Astrocyte (in vitro differentiated cells and primary cell): ENCODE results near the gene SLC29A3. TPM values are rescaled to one million over a fixed set of nuclear protein-coding genes. Genes with fewer than 3 reads are reported as not detected.

Source experiments
- DNase-seq: peaks from one replicate; pipeline ENCODE4 v3.0.0-alpha.2; 2010; ENCODE audit warnings: low read depth
- FAIRE-seq: peaks from 2 replicates; lab custom pipeline; 2011; peaks lifted over from hg19 to GRCh38; lab: Jason Lieb, UNC
- H2AFZ ChIP-seq: 2 replicates; pipeline ENCODE4 v1.6.0; 2012; ENCODE audit warnings: low read depth, low read length, inconsistent platforms
- H3K27ac ChIP-seq: 2 replicates; pipeline ENCODE4 v1.5.1; 2011; ENCODE audit warnings: low read depth, low read length, inconsistent platforms
- H3K27me3 ChIP-seq: 2 replicates; pipeline ENCODE4 v1.6.0; 2011; ENCODE audit warnings: low read length, inconsistent platforms; ENCODE audit not compliant: insufficient read depth
- H3K36me3 ChIP-seq: 2 replicates; pipeline ENCODE4 v1.5.1; 2011; ENCODE audit warnings: low read length, inconsistent platforms; ENCODE audit not compliant: insufficient read depth
- H3K4me1 ChIP-seq: 2 replicates; pipeline ENCODE4 v1.5.1; 2011; ENCODE audit warnings: low read length, inconsistent platforms; ENCODE audit not compliant: insufficient read depth
- H3K4me2 ChIP-seq: 2 replicates; pipeline ENCODE4 v1.6.0; 2012; ENCODE audit warnings: low read length, inconsistent platforms
- H3K4me3 ChIP-seq: 2 replicates; pipeline ENCODE4 v1.5.1; 2011; ENCODE audit warnings: low read depth, mild to moderate bottlenecking, low read length, inconsistent platforms; ENCODE audit not compliant: insufficient read depth
- H3K79me2 ChIP-seq: 2 replicates; pipeline ENCODE4 v1.6.0; 2012; ENCODE audit warnings: mild to moderate bottlenecking, low read length, inconsistent platforms; ENCODE audit not compliant: insufficient read depth
- H3K9ac ChIP-seq: 2 replicates; pipeline ENCODE4 v1.6.0; 2012; ENCODE audit warnings: mild to moderate bottlenecking, low read length, inconsistent platforms
- H3K9me3 ChIP-seq: 2 replicates; pipeline ENCODE4 v1.5.1; 2012; ENCODE audit warnings: low read depth, mild to moderate bottlenecking, low read length, inconsistent platforms; ENCODE audit not compliant: insufficient read depth
- H4K20me1 ChIP-seq: 2 replicates; pipeline ENCODE4 v1.6.0; 2012; ENCODE audit warnings: low read length, inconsistent platforms; ENCODE audit not compliant: insufficient read depth
- H3K27ac Mint-ChIP-seq: one replicate; pipeline ENCODE4 v1.8.0; 2021; ENCODE audit warnings: mild to moderate bottlenecking, mixed read lengths; ENCODE audit not compliant: unreplicated experiment
- H3K27me3 Mint-ChIP-seq: one replicate; pipeline ENCODE4 v1.8.0; 2021; ENCODE audit warnings: low read depth, mixed read lengths; ENCODE audit not compliant: unreplicated experiment
- H3K36me3 Mint-ChIP-seq: one replicate; pipeline ENCODE4 v1.8.0; 2021; ENCODE audit warnings: low read depth, mixed read lengths; ENCODE audit not compliant: unreplicated experiment
- H3K4me1 Mint-ChIP-seq: one replicate; pipeline ENCODE4 v1.8.0; 2021; ENCODE audit warnings: low read depth, mixed read lengths; ENCODE audit not compliant: unreplicated experiment
- H3K4me3 Mint-ChIP-seq: one replicate; pipeline ENCODE4 v1.8.0; 2021; ENCODE audit warnings: mild to moderate bottlenecking, moderate library complexity, mixed read lengths; ENCODE audit not compliant: unreplicated experiment
- H3K9me3 Mint-ChIP-seq: one replicate; pipeline ENCODE4 v1.8.0; 2021; ENCODE audit warnings: mild to moderate bottlenecking, mixed read lengths; ENCODE audit not compliant: unreplicated experiment
- CTCF ChIP-seq: IDR thresholded peaks from 2 replicates; pipeline ENCODE4 v1.5.1; 2011; ENCODE audit warnings: low read depth, mild to moderate bottlenecking, inconsistent platforms, low read length, moderate library complexity; ENCODE audit not compliant: insufficient read depth
- EZH2 ChIP-seq: IDR thresholded peaks from 2 replicates; pipeline ENCODE4 v1.6.1; 2012; ENCODE audit warnings: mild to moderate bottlenecking, low read length, inconsistent platforms; ENCODE audit not compliant: insufficient read depth
- total RNA-seq: library from RNA; stranded (reverse); gene quantifications from 2 replicates; pipeline ENCODE4 v1.2.1, GENCODE V29; 2021

The SLC29A3 gene
- total RNA-seq, 1 donor from 2014 or later = 3.4 TPM

- H3K27me3 ChIP-seq = peaks cover 21% of the 10 kb centered on the region
- TF ChIP-seq CTCF = no peak
- no peak for TF ChIP-seq EZH2
- Mint-ChIP-seq H3K9me3 (no peaks in the 10 kb centered on the region), H3K4me3 (no peak overlapping the region), H3K36me3 (no peaks in the 10 kb centered on the region), H3K27me3 (peaks cover 43% of the 10 kb centered on the region), H3K27ac (no peak overlapping the region), H3K4me1 (no peaks in the 10 kb centered on the region)
- H3K9ac ChIP-seq = no peak overlapping the region
- FAIRE-seq (no peak), DNase-seq (no peak)
- no peak overlapping the region for H3K27ac ChIP-seq
- peaks cover 3% of the 10 kb centered on the region for H3K4me1 ChIP-seq
- no peak overlapping the region for H3K4me3 ChIP-seq
- no peaks in the 10 kb centered on the region for H3K79me2 ChIP-seq
- no peak overlapping the region for H3K4me2 ChIP-seq
- H3K36me3 ChIP-seq = no peaks in the 10 kb centered on the region
- no peaks in the 10 kb centered on the region for H3K9me3 ChIP-seq
- no peak overlapping the region for H2AFZ ChIP-seq
- H4K20me1 ChIP-seq = no peaks in the 10 kb centered on the region
These were observed 53.9 kb downstream of the SLC29A3 start for GRCh38 chr10:71372882-71373495.

DNA sequence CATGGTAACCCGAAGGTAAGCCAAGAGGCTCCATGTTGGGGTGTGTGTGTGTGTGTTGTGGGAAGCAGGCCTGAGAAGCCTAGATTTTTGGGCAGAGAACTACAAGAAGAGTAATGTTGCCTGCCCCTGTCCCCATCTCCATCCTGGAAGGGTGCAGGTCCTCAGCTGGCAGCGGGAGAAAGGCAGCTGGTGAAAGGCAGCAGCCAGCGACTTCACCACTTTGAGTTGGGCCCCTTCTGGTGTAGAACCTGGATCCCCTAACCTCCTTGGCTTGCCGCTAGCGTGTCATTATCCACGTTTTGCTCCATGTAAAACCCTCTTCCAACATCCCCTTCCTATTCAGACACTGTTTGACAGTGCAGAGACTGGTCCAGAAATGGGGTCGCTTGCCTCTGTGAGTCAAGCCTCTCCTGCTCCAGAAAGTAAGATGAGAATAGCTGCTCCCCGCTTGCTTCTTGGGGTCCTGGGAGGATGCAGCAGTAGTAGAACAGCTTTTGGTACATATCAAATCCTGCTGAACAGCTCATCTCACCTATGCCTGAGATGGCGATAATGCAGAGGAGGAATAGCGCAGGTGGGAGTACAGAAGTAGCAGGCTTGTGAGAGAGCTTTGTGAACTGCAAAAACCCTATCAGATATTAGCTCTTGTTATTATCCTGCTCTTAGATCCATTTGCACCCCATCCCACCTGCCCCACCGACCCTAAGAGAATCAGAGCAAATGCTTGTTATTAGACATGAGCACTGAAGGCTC is 55.6 kb downstream of the SLC29A3 start:
- Histone ChIP-seq H3K4me1 (peaks cover 3% of the 10 kb centered on the region), H3K9me3 (no peaks in the 10 kb centered on the region), H3K4me3 (no peak overlapping the region), H3K27ac (no peak overlapping the region), H2AFZ (no peak overlapping the region), H3K9ac (no peak overlapping the region), H3K27me3 (peaks cover 21% of the 10 kb centered on the region), H3K4me2 (no peak overlapping the region), H4K20me1 (no peaks in the 10 kb centered on the region), H3K36me3 (no peaks in the 10 kb centered on the region), H3K79me2 (no peaks in the 10 kb centered on the region)
- H3K27me3 Mint-ChIP-seq = peaks cover 37% of the 10 kb centered on the region
- H3K4me1 Mint-ChIP-seq = no peaks in the 10 kb centered on the region
- DNase-seq (no peak), FAIRE-seq (no peak)
- H3K36me3 Mint-ChIP-seq = no peaks in the 10 kb centered on the region
- H3K27ac Mint-ChIP-seq = no peak overlapping the region
- TF ChIP-seq CTCF (no peak), EZH2 (no peak)
- no peak overlapping the region for H3K4me3 Mint-ChIP-seq
- no peaks in the 10 kb centered on the region for H3K9me3 Mint-ChIP-seq

- H2AFZ ChIP-seq = no peak overlapping the region
- no peak for FAIRE-seq
- TF ChIP-seq CTCF (no peak), EZH2 (no peak)
These were observed 56.9 kb downstream of the SLC29A3 start for GRCh38 chr10:71375952-71376351.

More at GRCh38 chr10:71375952-71376351, 56.9 kb downstream of the SLC29A3 start:
- Histone ChIP-seq H3K9ac (no peak overlapping the region), H3K9me3 (no peaks in the 10 kb centered on the region), H3K36me3 (no peaks in the 10 kb centered on the region), H3K27ac (no peak overlapping the region), H4K20me1 (no peaks in the 10 kb centered on the region), H3K4me2 (no peak overlapping the region), H3K4me1 (peaks cover 3% of the 10 kb centered on the region), H3K4me3 (no peak overlapping the region), H3K79me2 (no peaks in the 10 kb centered on the region), H3K27me3 (peaks cover 25% of the 10 kb centered on the region)
- Mint-ChIP-seq H3K27me3 (peaks cover 45% of the 10 kb centered on the region), H3K36me3 (no peaks in the 10 kb centered on the region), H3K4me3 (no peak overlapping the region), H3K9me3 (no peaks in the 10 kb centered on the region), H3K27ac (no peak overlapping the region), H3K4me1 (no peaks in the 10 kb centered on the region)
- no peak for DNase-seq
